SK-N-SH treated with all-trans-retinoic acid at 6 μM for 48 hours (cell line): Measurements from ENCODE around the gene GALNT5.

Experiments
- ATAC-seq: fragments of 200-7000 bp; cut with Tn5 transposase; 3 replicates; pipeline ENCODE4 v1.9.1; 2020; ENCODE audit warnings: mild to moderate bottlenecking, moderate library complexity
- ARNTL ChIP-seq: fragments of 450-650 bp; formaldehyde crosslinking; IDR thresholded peaks from 2 replicates; pipeline ENCODE4 v1.5.0; 2020; ENCODE audit warnings: low read depth, mild to moderate bottlenecking, moderate library complexity, borderline replicate concordance
- BACH2 ChIP-seq: fragments of 250-450 bp; sonication (Bioruptor Pico); IDR thresholded peaks from 2 replicates; pipeline ENCODE4 v1.9.0; 2021; ENCODE audit warnings: mild to moderate bottlenecking, borderline replicate concordance
- CREB5 ChIP-seq: fragments of 250-450 bp; sonication (Bioruptor Pico); IDR thresholded peaks from 2 replicates; pipeline ENCODE4 v1.5.1; 2020; ENCODE audit warnings: low read depth, mild to moderate bottlenecking, moderate library complexity
- CSDC2 ChIP-seq: fragments of 250-450 bp; sonication (Bioruptor Pico); IDR thresholded peaks from 2 replicates; pipeline ENCODE4 v1.5.0; 2020; ENCODE audit warnings: mild to moderate bottlenecking, moderate library complexity
- ESRRG ChIP-seq: fragments of 250-450 bp; sonication (Bioruptor Pico); IDR thresholded peaks from 2 replicates; pipeline ENCODE4 v1.6.1; 2021; ENCODE audit warnings: mild to moderate bottlenecking
- ISL1 ChIP-seq: fragments of 250-450 bp; sonication (Bioruptor Pico); IDR thresholded peaks from 2 replicates; pipeline ENCODE4 v2.1.2; 2022; ENCODE audit warnings: mild to moderate bottlenecking, moderate library complexity
- OSR1 ChIP-seq: fragments of 250-450 bp; sonication (Bioruptor Pico); IDR thresholded peaks from 2 replicates; pipeline ENCODE4 v1.8.0; 2022; ENCODE audit warnings: moderate library complexity, mild to moderate bottlenecking, inconsistent platforms
- PPARA ChIP-seq: fragments of 250-450 bp; sonication (Bioruptor Pico); IDR thresholded peaks from 2 replicates; pipeline ENCODE4 v1.5.0; 2020; ENCODE audit warnings: mild to moderate bottlenecking, borderline replicate concordance
- SNAI2 ChIP-seq: fragments of 250-450 bp; sonication (Bioruptor Pico); IDR thresholded peaks from 2 replicates; pipeline ENCODE4 v1.5.0; 2020; ENCODE audit warnings: mild to moderate bottlenecking, moderate library complexity
- TCF4 ChIP-seq: fragments of 250-450 bp; sonication (Bioruptor Pico); IDR thresholded peaks from 2 replicates; pipeline ENCODE4 v1.8.0; 2021; ENCODE audit warnings: mild to moderate bottlenecking, moderate library complexity, borderline replicate concordance
- TOX ChIP-seq: fragments of 250-450 bp; sonication (Bioruptor Pico); IDR thresholded peaks from 2 replicates; pipeline ENCODE4 v1.8.0; 2021; ENCODE audit warnings: mild to moderate bottlenecking, moderate library complexity, borderline replicate concordance
- TSHZ2 ChIP-seq: fragments of 250-450 bp; sonication (Bioruptor Pico); IDR thresholded peaks from 2 replicates; pipeline ENCODE4 v1.5.0; 2020; ENCODE audit warnings: mild to moderate bottlenecking, moderate library complexity
- ZC3H10 ChIP-seq: fragments of 250-450 bp; sonication (Bioruptor Pico); IDR thresholded peaks from 2 replicates; pipeline ENCODE4 v1.5.1; 2021; ENCODE audit warnings: mild to moderate bottlenecking, moderate library complexity
- ZFP3 ChIP-seq: fragments of 250-450 bp; sonication (Bioruptor Pico); IDR thresholded peaks from 2 replicates; pipeline ENCODE4 v1.5.0; 2020; ENCODE audit warnings: mild to moderate bottlenecking, moderate library complexity
- ZFP30 ChIP-seq: fragments of 450-650 bp; formaldehyde crosslinking; IDR thresholded peaks from 2 replicates; pipeline ENCODE4 v1.5.0; 2022; ENCODE audit warnings: mild to moderate bottlenecking, moderate library complexity
- ZNF565 ChIP-seq: fragments of 450-650 bp; formaldehyde crosslinking; conservative IDR thresholded peaks from 2 replicates; pipeline ENCODE4 v1.5.0; 2020; ENCODE audit warnings: low read depth, mild to moderate bottlenecking, moderate library complexity
- ZNF70 ChIP-seq: fragments of 450-650 bp; formaldehyde crosslinking; IDR thresholded peaks from 2 replicates; pipeline ENCODE4 v1.5.0; 2020; ENCODE audit warnings: mild to moderate bottlenecking, moderate library complexity
- ZNF8 ChIP-seq: fragments of 450-650 bp; formaldehyde crosslinking; IDR thresholded peaks from 2 replicates; pipeline ENCODE4 v1.5.0; 2020; ENCODE audit warnings: mild to moderate bottlenecking, moderate library complexity
- TF ChIP-seq, protein P1 (sequence below): fragments of 250-450 bp; sonication (Bioruptor Pico); IDR thresholded peaks from 2 replicates; pipeline ENCODE4 v1.8.0; 2021; ENCODE audit warnings: low read depth, mild to moderate bottlenecking, moderate library complexity, borderline replicate concordance
- TF ChIP-seq, protein P2 (sequence below): fragments of 250-450 bp; sonication (Bioruptor Pico); IDR thresholded peaks from 2 replicates; pipeline ENCODE4 v1.5.1; 2021; ENCODE audit warnings: mild to moderate bottlenecking, moderate library complexity

GALNT5 gene

DNA sequence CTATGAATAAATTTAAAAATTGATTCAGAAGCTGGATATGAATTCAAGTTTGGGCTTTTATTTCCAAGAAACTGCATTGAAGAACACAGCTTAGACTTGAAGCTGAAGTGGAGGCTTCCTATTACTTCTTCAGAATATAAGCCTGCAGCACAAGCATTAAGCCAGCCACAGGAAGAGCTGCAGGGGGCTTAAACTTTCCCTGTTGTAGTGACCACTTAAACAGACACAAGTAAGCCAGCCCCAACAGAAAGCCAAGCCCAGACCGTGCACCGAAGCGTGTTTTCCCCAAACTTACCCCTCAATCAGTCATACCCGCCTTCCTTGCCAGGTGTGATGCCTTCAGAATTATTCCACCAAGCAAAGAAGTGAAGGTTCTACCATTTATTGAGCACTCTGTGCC, 39.5 kb downstream of the GALNT5 start:
- no peak for ATAC-seq
- TF ChIP-seq ZNF70 (CRISPR knock-in tag) (no peak), OSR1 (no peak), ESRRG (CRISPR knock-in tag) (no peak), SNAI2 (no peak), ISL1 (CRISPR knock-in tag) (no peak), BACH2 (CRISPR knock-in tag) (no peak), ZC3H10 (CRISPR knock-in tag) (no peak)
- TF ChIP-seq, protein P1, sequence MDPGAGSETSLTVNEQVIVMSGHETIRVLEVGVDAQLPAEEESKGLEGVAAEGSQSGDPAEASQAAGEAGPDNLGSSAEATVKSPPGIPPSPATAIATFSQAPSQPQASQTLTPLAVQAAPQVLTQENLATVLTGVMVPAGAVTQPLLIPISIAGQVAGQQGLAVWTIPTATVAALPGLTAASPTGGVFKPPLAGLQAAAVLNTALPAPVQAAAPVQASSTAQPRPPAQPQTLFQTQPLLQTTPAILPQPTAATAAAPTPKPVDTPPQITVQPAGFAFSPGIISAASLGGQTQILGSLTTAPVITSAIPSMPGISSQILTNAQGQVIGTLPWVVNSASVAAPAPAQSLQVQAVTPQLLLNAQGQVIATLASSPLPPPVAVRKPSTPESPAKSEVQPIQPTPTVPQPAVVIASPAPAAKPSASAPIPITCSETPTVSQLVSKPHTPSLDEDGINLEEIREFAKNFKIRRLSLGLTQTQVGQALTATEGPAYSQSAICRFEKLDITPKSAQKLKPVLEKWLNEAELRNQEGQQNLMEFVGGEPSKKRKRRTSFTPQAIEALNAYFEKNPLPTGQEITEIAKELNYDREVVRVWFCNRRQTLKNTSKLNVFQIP = no peak
- TF ChIP-seq, all 23 proteins: peak for 0

DNA sequence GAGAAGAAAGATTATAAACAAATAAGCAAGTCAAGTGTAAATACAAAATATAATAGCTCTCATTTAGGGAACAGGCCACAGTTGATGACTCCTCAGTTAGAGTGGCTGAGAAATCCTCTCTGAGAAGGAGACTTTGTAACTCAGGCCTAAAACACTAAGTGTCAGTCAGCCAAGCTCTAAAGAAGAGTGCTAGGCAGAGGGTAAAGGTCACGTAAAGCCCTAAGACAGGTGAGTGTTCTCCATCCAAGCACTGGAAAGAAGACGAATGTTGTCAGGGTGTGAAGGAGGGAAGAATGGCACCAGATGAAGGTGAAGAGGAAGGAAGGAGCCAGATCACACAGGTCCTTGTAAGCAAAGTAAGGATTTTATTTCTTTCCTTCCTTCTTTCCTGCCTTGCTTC, 43.8 kb downstream of the GALNT5 start:
- no peak for TF ChIP-seq SNAI2
- TF ChIP-seq ZFP3 (CRISPR knock-in tag) = no peak
- no peak for TF ChIP-seq ZNF70 (CRISPR knock-in tag)
- TF ChIP-seq PPARA (CRISPR knock-in tag) = no peak
- TF ChIP-seq ZNF8 = no peak
- no peak for TF ChIP-seq ZC3H10 (CRISPR knock-in tag)
- no peak for TF ChIP-seq ISL1 (CRISPR knock-in tag)
- TF ChIP-seq ZNF565 (CRISPR knock-in tag) = no peak
- no peak for TF ChIP-seq TCF4 (CRISPR knock-in tag)
- ATAC-seq = no peak

GRCh38 chr2:157302492-157303099, 45.1 kb downstream of the GALNT5 start:
- peak; percentile 80 for ATAC-seq
- no peak for TF ChIP-seq ZFP30 (CRISPR knock-in tag)
- no peak for TF ChIP-seq ISL1 (CRISPR knock-in tag)
- TF ChIP-seq TSHZ2 (CRISPR knock-in tag) = no peak
- TF ChIP-seq CREB5 (CRISPR knock-in tag) = no peak
- no peak for TF ChIP-seq ZNF565 (CRISPR knock-in tag)
- no peak for TF ChIP-seq BACH2 (CRISPR knock-in tag)
- no peak for TF ChIP-seq ESRRG (CRISPR knock-in tag)
- TF ChIP-seq, all 23 proteins: peak for 0

DNA sequence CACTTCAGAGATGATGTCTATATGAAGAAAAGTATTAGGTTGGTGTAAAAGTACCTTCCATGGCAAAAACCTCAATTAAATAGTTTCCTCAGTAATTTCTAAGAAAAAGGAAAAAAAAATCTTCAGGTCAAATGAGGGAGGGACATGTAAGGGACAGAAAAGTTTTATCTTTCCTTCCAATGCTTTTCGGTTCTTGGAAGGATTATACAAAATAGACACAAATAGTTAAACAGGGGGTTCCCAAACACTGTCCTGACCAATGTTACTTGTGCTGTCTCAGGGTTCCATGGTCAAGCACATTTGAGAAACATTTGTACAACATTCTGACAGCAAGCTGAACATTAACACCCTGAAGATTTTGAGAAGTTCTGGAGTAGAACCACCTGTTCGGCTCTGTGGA, 46.1 kb downstream of the GALNT5 start:
- ATAC-seq = no peak
- TF ChIP-seq ARNTL (no peak), ZFP30 (CRISPR knock-in tag) (no peak), ZFP3 (CRISPR knock-in tag) (no peak), TOX (CRISPR knock-in tag) (no peak), ZNF8 (no peak), PPARA (CRISPR knock-in tag) (no peak), CSDC2 (no peak)
- TF ChIP-seq, protein P2, sequence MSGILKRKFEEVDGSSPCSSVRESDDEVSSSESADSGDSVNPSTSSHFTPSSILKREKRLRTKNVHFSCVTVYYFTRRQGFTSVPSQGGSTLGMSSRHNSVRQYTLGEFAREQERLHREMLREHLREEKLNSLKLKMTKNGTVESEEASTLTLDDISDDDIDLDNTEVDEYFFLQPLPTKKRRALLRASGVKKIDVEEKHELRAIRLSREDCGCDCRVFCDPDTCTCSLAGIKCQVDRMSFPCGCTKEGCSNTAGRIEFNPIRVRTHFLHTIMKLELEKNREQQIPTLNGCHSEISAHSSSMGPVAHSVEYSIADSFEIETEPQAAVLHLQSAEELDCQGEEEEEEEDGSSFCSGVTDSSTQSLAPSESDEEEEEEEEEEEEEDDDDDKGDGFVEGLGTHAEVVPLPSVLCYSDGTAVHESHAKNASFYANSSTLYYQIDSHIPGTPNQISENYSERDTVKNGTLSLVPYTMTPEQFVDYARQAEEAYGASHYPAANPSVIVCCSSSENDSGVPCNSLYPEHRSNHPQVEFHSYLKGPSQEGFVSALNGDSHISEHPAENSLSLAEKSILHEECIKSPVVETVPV (CRISPR knock-in tag) = no peak
- TF ChIP-seq, all 23 proteins: peak for 0
